Prostate gland (tissue), 2 donors: Measurements from ENCODE around the gene KCNQ1.

Experiments used
- POLR2AphosphoS5 ChIP-seq: sonication (generic); formaldehyde crosslinking; IDR thresholded peaks from one replicate; pipeline ENCODE4 v1.6.1; 2017; ENCODE audit warnings: antibody characterized with exemption
- TF ChIP-seq, protein P1 (sequence below), 4 experiments: fragments of 200-600 bp in 2 of 4; fragments of 450-650 bp in 2 of 4; sonication (generic) in 2 of 4; IDR thresholded peaks; 1 replicate in 3 of 4; 2 replicates in 1 of 4; pipeline ENCODE4 v1.5.1; 2016 to 2019; ENCODE audit warnings: antibody characterized with exemption in 4 of 4, mild to moderate bottlenecking in 2 of 4, moderate library complexity in 2 of 4

DNA sequence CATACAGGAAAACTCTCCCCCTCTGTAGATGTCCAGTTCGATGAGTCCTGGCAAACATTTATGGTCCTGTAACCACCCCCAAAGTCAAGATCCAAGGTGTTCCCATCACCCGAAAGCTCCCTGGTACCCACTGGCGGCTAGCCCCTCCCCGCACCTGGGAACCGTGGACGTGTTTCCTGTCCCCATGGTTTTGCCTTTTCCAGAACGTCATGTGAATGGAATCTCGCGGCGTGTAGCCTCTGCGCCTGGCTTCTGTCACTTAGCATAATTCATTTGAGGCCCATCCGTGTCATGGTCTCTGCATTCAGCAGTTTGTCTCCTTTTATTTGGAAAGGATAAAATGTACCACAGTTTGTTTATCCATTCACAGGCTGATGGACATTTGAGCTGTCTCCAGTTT lies 106.3 kb downstream of the KCNQ1 start:
- no peak for TF ChIP-seq POLR2AphosphoS5
- TF ChIP-seq, protein P1, sequence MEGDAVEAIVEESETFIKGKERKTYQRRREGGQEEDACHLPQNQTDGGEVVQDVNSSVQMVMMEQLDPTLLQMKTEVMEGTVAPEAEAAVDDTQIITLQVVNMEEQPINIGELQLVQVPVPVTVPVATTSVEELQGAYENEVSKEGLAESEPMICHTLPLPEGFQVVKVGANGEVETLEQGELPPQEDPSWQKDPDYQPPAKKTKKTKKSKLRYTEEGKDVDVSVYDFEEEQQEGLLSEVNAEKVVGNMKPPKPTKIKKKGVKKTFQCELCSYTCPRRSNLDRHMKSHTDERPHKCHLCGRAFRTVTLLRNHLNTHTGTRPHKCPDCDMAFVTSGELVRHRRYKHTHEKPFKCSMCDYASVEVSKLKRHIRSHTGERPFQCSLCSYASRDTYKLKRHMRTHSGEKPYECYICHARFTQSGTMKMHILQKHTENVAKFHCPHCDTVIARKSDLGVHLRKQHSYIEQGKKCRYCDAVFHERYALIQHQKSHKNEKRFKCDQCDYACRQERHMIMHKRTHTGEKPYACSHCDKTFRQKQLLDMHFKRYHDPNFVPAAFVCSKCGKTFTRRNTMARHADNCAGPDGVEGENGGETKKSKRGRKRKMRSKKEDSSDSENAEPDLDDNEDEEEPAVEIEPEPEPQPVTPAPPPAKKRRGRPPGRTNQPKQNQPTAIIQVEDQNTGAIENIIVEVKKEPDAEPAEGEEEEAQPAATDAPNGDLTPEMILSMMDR (IDR thresholded peaks at IDR 0.05), result no peak
